HepG2 (cell line): Measurements from ENCODE around the gene TMEM95. TPM values are rescaled to one million over a fixed set of nuclear protein-coding genes. Genes with fewer than 3 reads are reported as not detected.

Experiments
- BCLAF1 ChIP-seq: fragments of 450-650 bp; IDR thresholded peaks from 2 replicates; pipeline ENCODE4 v1.6.1; 2017; ENCODE audit warnings: mild to moderate bottlenecking
- CCAR2 ChIP-seq: fragments of 200-400 bp; formaldehyde crosslinking; optimal IDR thresholded peaks from 2 replicates; pipeline ENCODE3; 2018; ENCODE audit warnings: low read depth, mild to moderate bottlenecking, low read length, moderate library complexity
- NAIF1 ChIP-seq: sonication (generic); formaldehyde crosslinking; IDR thresholded peaks from 2 replicates; pipeline ENCODE4 v1.5.0; 2020; ENCODE audit warnings: mild to moderate bottlenecking, missing genetic modification reagents, borderline replicate concordance
- PAX8 ChIP-seq: sonication (generic); formaldehyde crosslinking; IDR thresholded peaks from 2 replicates; pipeline ENCODE4 v1.8.0; 2022; ENCODE audit warnings: mild to moderate bottlenecking, missing genetic modification reagents, borderline replicate concordance
- SRY ChIP-seq: sonication (generic); formaldehyde crosslinking; IDR thresholded peaks from 2 replicates; pipeline ENCODE4 v1.8.0; 2022; ENCODE audit warnings: mild to moderate bottlenecking, missing genetic modification reagents
- ZNF225 ChIP-seq: sonication (generic); formaldehyde crosslinking; IDR thresholded peaks from 2 replicates; pipeline ENCODE4 v1.4.0; 2020; ENCODE audit warnings: mild to moderate bottlenecking, missing genetic modification reagents
- ZNF33A ChIP-seq: sonication (generic); formaldehyde crosslinking; IDR thresholded peaks from 2 replicates; pipeline ENCODE4 v1.5.1; 2020; ENCODE audit warnings: missing genetic modification reagents, mild to moderate bottlenecking, moderate library complexity, borderline replicate concordance
- ZNF362 ChIP-seq: sonication (generic); formaldehyde crosslinking; IDR thresholded peaks from 2 replicates; pipeline ENCODE4 v1.4.0; 2020; ENCODE audit warnings: missing genetic modification reagents, mild to moderate bottlenecking, borderline replicate concordance
- ZNF414 ChIP-seq: sonication (generic); formaldehyde crosslinking; IDR thresholded peaks from 2 replicates; pipeline ENCODE4 v1.5.0; 2020; ENCODE audit warnings: missing genetic modification reagents
- ZNF513 ChIP-seq: sonication (generic); formaldehyde crosslinking; conservative IDR thresholded peaks from 2 replicates; pipeline ENCODE4 v1.5.0; 2020; ENCODE audit warnings: missing genetic modification reagents
- ZNF639 ChIP-seq: conservative IDR thresholded peaks from 2 replicates; pipeline ENCODE4 v1.6.1; 2018; ENCODE audit warnings: missing genetic modification reagents
- ZNF7 ChIP-seq: IDR thresholded peaks from 2 replicates; pipeline ENCODE4 v1.6.1; 2016; ENCODE audit warnings: missing biosample characterization, missing genetic modification reagents
- ZNF788 ChIP-seq: sonication (generic); formaldehyde crosslinking; IDR thresholded peaks from 2 replicates; pipeline ENCODE4 v1.5.0; 2020; ENCODE audit warnings: mild to moderate bottlenecking, missing genetic modification reagents, borderline replicate concordance
- ZSCAN21 ChIP-seq: sonication (generic); formaldehyde crosslinking; IDR thresholded peaks from 2 replicates; pipeline ENCODE4 v1.8.0; 2022; ENCODE audit warnings: mild to moderate bottlenecking, missing genetic modification reagents, moderate library complexity, borderline replicate concordance
- ZSCAN30 ChIP-seq: sonication (generic); formaldehyde crosslinking; IDR thresholded peaks from 2 replicates; pipeline ENCODE4 v1.5.0; 2020; ENCODE audit warnings: mild to moderate bottlenecking, missing genetic modification reagents
- polyA plus RNA-seq, 8 experiments: library from polyadenylated mRNA; depleted of rRNA in 3 of 8; stranded (reverse) in 7 of 8; unstranded in 1 of 8; fragments of >200 nt; fragmentation: Illumina TruSeq in 4 of 8; extraction: Trizol in 4 of 8; gene quantifications; 2 replicates each; pipeline versions ENCODE4 v1.2.1 to v1.2.3, GENCODE V29; 2011 to 2016; ENCODE audit warnings: low read depth in 4 of 8, missing spikeins in 1 of 8, mixed read lengths in 1 of 8; ENCODE audit not compliant: insufficient read depth in 1 of 8
- total RNA-seq, 5 experiments: library from RNA; depleted of rRNA; stranded (reverse); fragments of >200 nt; fragmentation: Illumina TruSeq; extraction: Trizol; gene quantifications; 2 replicates each; pipeline ENCODE4 v1.2.3, GENCODE V29; 2016; ENCODE audit warnings: low read depth in 1 of 5

The TMEM95 gene
- total and polyA plus RNA-seq, 2 of the 13 experiments (the other 11 are each of a cell fraction or from before 2014, with no cell fraction given): not detected

GRCh38 chr17:7306911-7307685 is 47.9 kb upstream of the TMEM95 start, which contains the start of gene EIF5A (continued):
- no peak for TF ChIP-seq ZSCAN30 (CRISPR knock-in tag)
- 0 out of 2 replicates have a peak, but pooled peaks have one; percentile 23 for TF ChIP-seq ZSCAN21 (CRISPR knock-in tag)
- no peak for TF ChIP-seq ZNF7
- TF ChIP-seq ZNF225 (CRISPR knock-in tag): no peak
- peak; percentile 79 for TF ChIP-seq NAIF1 (CRISPR knock-in tag)
- TF ChIP-seq SRY (CRISPR knock-in tag): no peak
- no peak for TF ChIP-seq ZNF33A
- peak; percentile 61; the same call in 1 of the 2 replicates for TF ChIP-seq ZNF788
- no peak for TF ChIP-seq ZNF513 (CRISPR knock-in tag)
- TF ChIP-seq ZNF414 (CRISPR knock-in tag): no peak
- no peak for TF ChIP-seq CCAR2
- no peak for TF ChIP-seq PAX8 (CRISPR knock-in tag)
- no peak; the same call in 1 of the 2 replicates for TF ChIP-seq ZNF362
- TF ChIP-seq BCLAF1: no peak
- TF ChIP-seq ZNF639 (CRISPR knock-in tag): no peak; the same call in 1 of the 2 replicates
